Caco-2 (cell line): ENCODE results near the gene MRI1. TPM values are rescaled to one million over a fixed set of nuclear protein-coding genes. Genes with fewer than 3 reads are reported as not detected.

Source experiments
- BruUV-seq: library from RNA; stranded (reverse); fragments of 400-500 nt; replicated peaks from 2 replicates; lab custom pipeline; 2021; lab: Mats Ljungman, UMichigan
- CTCF ChIA-PET: fragments of 300-600 bp; sonication (Branson Sonifier 250); formaldehyde crosslinking; loops from one replicate; lab custom pipeline; 2022; ENCODE audit warnings: antibody characterized with exemption; lab: Charles Lee
- POLR2A ChIA-PET: fragments of 300-600 bp; sonication (Branson Sonifier 250); formaldehyde crosslinking; loops from one replicate; lab custom pipeline; 2022; ENCODE audit warnings: antibody characterized with exemption; lab: Charles Lee
- DNase-seq, 2 experiments: peaks; one replicate each; pipeline versions ENCODE4 v3.0.0 to v3.0.0-alpha.2; 2020 to 2022
- H3K27me3 ChIP-seq: replicated peaks from 2 replicates; pipeline ENCODE4 v1.6.0; 2011; ENCODE audit warnings: low read length; ENCODE audit not compliant: control insufficient read depth, insufficient read depth
- H3K36me3 ChIP-seq: 2 replicates; pipeline ENCODE4 v1.5.1; 2011; ENCODE audit warnings: low read length; ENCODE audit not compliant: control insufficient read depth, insufficient read depth
- H3K4me1 ChIP-seq: fragments of 250-450 bp; sonication (Bioruptor Pico); 2 replicates; pipeline ENCODE4 v1.5.1; 2020; ENCODE audit warnings: mild to moderate bottlenecking
- H3K4me3 ChIP-seq: 2 replicates; pipeline ENCODE4 v1.5.1; 2011; ENCODE audit warnings: low read depth, mild to moderate bottlenecking, control low read depth, low read length
- H3K9me3 ChIP-seq: fragments of 250-450 bp; sonication (Bioruptor Pico); 2 replicates; pipeline ENCODE4 v1.5.1; 2020; ENCODE audit warnings: mild to moderate bottlenecking, moderate library complexity
- H3K27ac Mint-ChIP-seq: one replicate; pipeline ENCODE4 v1.8.0; 2022; ENCODE audit warnings: mixed read lengths; ENCODE audit not compliant: unreplicated experiment
- H3K27me3 Mint-ChIP-seq: one replicate; pipeline ENCODE4 v1.8.0; 2022; ENCODE audit warnings: mixed read lengths; ENCODE audit not compliant: insufficient read depth, unreplicated experiment
- H3K36me3 Mint-ChIP-seq: one replicate; pipeline ENCODE4 v1.8.0; 2022; ENCODE audit warnings: mild to moderate bottlenecking, mixed read lengths; ENCODE audit not compliant: insufficient read depth, unreplicated experiment
- H3K4me1 Mint-ChIP-seq: one replicate; pipeline ENCODE4 v1.8.0; 2022; ENCODE audit warnings: low read depth, mixed read lengths; ENCODE audit not compliant: unreplicated experiment
- H3K4me3 Mint-ChIP-seq: one replicate; pipeline ENCODE4 v1.8.0; 2022; ENCODE audit warnings: mild to moderate bottlenecking, moderate library complexity, mixed read lengths; ENCODE audit not compliant: unreplicated experiment
- H3K9me3 Mint-ChIP-seq: one replicate; pipeline ENCODE4 v1.8.0; 2022; ENCODE audit warnings: mixed read lengths; ENCODE audit not compliant: unreplicated experiment
- intact Hi-C: fragments of 100-400 bp; cut with micrococcal nuclease; formaldehyde crosslinking; loops from one replicate; pipeline ENCODE4 v1.10.0; 2022; ENCODE audit not compliant: unreplicated experiment
- total RNA-seq: library from RNA; stranded (reverse); gene quantifications from 2 replicates; pipeline ENCODE4 v1.2.3, GENCODE V29; 2022
- TF ChIP-seq, protein P1 (sequence below), 2 experiments: fragments of 200-600 bp in 1 of 2; IDR thresholded peaks; 1 replicate in 1 of 2; 2 replicates in 1 of 2; pipeline versions ENCODE4 v1.5.1 to v1.8.0; 2011 to 2022; ENCODE audit warnings: antibody characterized with exemption in 1 of 2, control low read depth in 1 of 2, inconsistent platforms in 1 of 2, low read depth in 1 of 2, low read length in 1 of 2, mild to moderate bottlenecking in 1 of 2, moderate library complexity in 1 of 2; ENCODE audit not compliant: insufficient read depth in 1 of 2, severe bottlenecking in 1 of 2, unreplicated experiment in 1 of 2

MRI1 gene
- total RNA-seq, 1 experiment from 2014 or later = 25.7 TPM

DNA sequence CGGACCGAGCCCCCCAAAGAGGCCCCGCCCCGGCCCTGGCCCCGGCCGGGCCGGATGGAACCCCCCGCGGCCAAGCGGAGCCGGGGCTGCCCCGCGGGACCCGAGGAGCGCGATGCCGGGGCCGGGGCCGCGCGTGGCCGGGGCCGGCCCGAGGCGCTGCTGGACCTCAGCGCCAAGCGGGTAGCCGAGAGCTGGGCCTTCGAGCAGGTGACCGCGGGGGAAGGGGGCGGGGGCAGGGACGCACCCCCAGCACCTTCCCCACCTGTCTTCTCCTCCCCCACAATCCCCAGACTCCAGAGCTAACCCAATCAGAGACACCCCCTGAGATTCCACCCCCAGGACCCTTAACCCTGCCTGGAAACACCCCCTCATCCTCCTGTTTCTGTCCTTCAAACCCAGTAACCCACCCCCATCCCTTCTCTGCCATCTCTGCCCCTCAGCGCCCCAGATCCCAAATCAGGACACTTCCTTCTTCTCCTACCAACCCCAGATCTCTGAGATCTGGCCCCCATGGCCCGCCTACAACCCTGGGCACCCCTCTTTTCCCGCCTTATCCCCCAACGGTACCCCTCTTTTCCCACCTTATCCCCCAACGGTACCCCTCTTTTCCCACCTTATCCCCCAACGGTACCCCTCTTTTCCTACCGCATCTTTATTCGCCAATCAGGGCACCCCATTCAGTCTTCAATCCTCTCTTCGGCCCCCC lies 31.4 kb downstream of the MRI1 start:
- peak overlapping the region; percentile 80 for H3K4me3 ChIP-seq
- H3K27me3 ChIP-seq = no peaks in the 10 kb centered on the region
- POLR2A ChIA-PET = interaction anchor here (0.6 to 1.7 kb wide), 6 partner anchors 11 to 341 kb away, joined by 3 to 9 read pairs (median 4); partner anchors contain the start of genes ASF1B, MRI1 and PRKACA
- peak in 1 of 2 experiments; percentile 22 for DNase-seq
- TF ChIP-seq, protein P1, sequence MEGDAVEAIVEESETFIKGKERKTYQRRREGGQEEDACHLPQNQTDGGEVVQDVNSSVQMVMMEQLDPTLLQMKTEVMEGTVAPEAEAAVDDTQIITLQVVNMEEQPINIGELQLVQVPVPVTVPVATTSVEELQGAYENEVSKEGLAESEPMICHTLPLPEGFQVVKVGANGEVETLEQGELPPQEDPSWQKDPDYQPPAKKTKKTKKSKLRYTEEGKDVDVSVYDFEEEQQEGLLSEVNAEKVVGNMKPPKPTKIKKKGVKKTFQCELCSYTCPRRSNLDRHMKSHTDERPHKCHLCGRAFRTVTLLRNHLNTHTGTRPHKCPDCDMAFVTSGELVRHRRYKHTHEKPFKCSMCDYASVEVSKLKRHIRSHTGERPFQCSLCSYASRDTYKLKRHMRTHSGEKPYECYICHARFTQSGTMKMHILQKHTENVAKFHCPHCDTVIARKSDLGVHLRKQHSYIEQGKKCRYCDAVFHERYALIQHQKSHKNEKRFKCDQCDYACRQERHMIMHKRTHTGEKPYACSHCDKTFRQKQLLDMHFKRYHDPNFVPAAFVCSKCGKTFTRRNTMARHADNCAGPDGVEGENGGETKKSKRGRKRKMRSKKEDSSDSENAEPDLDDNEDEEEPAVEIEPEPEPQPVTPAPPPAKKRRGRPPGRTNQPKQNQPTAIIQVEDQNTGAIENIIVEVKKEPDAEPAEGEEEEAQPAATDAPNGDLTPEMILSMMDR (IDR thresholded peaks at IDR 0.05; ENCODE audit: insufficient read depth in 1 of 2, low read depth in 1 of 2, low read length in 1 of 2, severe bottlenecking in 1 of 2, unreplicated experiment in 1 of 2) = no peak
- H3K36me3 Mint-ChIP-seq = peaks cover 12% of the 10 kb centered on the region
- no peaks in the 10 kb centered on the region for H3K4me1 ChIP-seq
- peak overlapping the region; percentile 99 for H3K27ac Mint-ChIP-seq
- H3K4me3 Mint-ChIP-seq = peak overlapping the region; percentile 97
- no peaks in the 10 kb centered on the region for H3K36me3 ChIP-seq
- H3K27me3 Mint-ChIP-seq = no peaks in the 10 kb centered on the region
- BruUV-seq = no TSS peak
- no peaks in the 10 kb centered on the region for H3K9me3 Mint-ChIP-seq
- CTCF ChIA-PET = interaction anchor here (0.6 to 2.0 kb wide), 3 partner anchors 11 to 66 kb away, joined by 3 to 10 read pairs (median 3); no protein-coding TSS in a partner anchor
- H3K9me3 ChIP-seq = no peaks in the 10 kb centered on the region
- peaks cover 9% of the 10 kb centered on the region for H3K4me1 Mint-ChIP-seq
- intact Hi-C loops = loop anchor here (2.0 to 10.0 kb wide), 2 partner anchors 21 to 49 kb away; partner anchors contain the start of gene C19orf53

DNA sequence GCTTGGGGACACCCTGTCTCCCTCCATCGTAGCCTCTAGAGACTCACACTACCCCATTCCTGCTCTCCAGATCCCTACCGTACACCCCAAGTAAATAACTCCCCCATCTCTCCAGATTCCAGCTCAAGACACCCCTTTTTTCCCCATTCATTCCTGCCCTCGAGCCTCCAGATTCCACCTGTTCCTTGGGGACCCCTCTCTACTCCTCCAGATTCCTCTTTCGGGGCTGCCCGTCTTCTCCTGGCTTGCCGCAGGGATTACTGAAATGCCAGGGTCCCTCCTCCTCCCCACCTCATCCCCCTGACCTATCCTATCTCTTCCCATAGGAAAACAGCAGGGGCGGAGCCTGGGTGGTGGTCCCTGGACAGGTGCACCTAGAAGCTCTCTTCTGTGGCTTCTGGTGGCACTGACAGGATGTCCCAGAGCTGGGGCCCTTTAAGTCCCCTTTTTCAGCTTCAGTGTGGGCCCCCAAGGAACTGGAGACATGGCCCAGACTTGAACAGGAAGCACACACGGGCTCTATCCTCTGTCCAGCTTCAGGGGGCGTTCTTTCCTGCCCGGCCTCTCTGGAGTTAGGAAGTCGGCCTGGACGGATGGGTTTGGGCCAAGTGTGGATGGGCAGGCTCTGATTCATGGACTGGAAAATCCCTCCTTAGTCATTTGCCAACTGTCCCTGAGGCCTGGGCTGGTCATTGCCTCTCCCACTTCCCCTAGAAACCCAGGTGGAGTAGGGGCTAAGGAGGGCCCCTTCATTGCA lies 32.2 kb downstream of the MRI1 start:
- no TSS peak for BruUV-seq
- intact Hi-C loops = loop anchor here (10.0 kb wide), 1 partner anchor 48 kb away; no protein-coding TSS in a partner anchor
- Histone ChIP-seq H3K27me3 (no peaks in the 10 kb centered on the region), H3K36me3 (no peaks in the 10 kb centered on the region), H3K9me3 (no peaks in the 10 kb centered on the region), H3K4me1 (no peaks in the 10 kb centered on the region), H3K4me3 (peak overlapping the region; percentile 80)
- ChIA-PET POLR2A (interaction anchor here (0.6 kb wide), 1 partner anchor 65 kb away, joined by 4 read pairs; no protein-coding TSS in a partner anchor), CTCF (no interaction called here)
- TF ChIP-seq, protein P1 (IDR thresholded peaks at IDR 0.05; ENCODE audit: insufficient read depth in 1 of 2, low read depth in 1 of 2, low read length in 1 of 2, severe bottlenecking in 1 of 2, unreplicated experiment in 1 of 2) = no peak
- H3K27ac Mint-ChIP-seq = peak overlapping the region; percentile 72
- H3K36me3 Mint-ChIP-seq = peaks cover 12% of the 10 kb centered on the region
- peaks cover 15% of the 10 kb centered on the region for H3K4me1 Mint-ChIP-seq
- peak overlapping the region; percentile 97 for H3K4me3 Mint-ChIP-seq
- H3K9me3 Mint-ChIP-seq = no peaks in the 10 kb centered on the region
- no peaks in the 10 kb centered on the region for H3K27me3 Mint-ChIP-seq
- DNase-seq = no peak

DNA sequence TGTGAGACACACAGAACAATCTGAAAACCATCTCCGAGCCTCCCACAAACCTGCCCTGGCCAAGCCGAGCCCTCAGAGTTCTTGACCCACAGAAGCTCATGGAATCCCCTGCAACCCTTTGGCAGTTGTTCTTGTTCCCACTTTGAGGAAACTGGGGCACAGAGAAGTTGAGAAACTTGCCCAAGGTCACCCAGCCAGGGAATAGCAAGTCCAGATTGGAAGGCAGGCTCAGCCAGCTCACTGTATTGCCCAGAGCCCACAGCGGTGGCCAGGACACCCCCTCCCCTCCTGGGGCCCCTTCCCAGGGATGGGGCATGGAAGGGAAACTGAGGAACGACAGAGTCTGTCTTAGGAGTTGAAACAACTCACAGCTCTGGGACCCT lies 32.7 kb downstream of the MRI1 start:
- H3K36me3 Mint-ChIP-seq = peaks cover 12% of the 10 kb centered on the region
- CTCF ChIA-PET = no interaction called here
- TSS peak; percentile 29 for BruUV-seq
- no peak overlapping the region for H3K27ac Mint-ChIP-seq
- intact Hi-C loops = loop anchor here (10.0 kb wide), 1 partner anchor 48 kb away; no protein-coding TSS in a partner anchor
- H3K27me3 ChIP-seq = no peaks in the 10 kb centered on the region
- no peaks in the 10 kb centered on the region for H3K36me3 ChIP-seq
- H3K4me1 Mint-ChIP-seq = peaks cover 15% of the 10 kb centered on the region
- POLR2A ChIA-PET = interaction anchor here (0.6 kb wide), 1 partner anchor 65 kb away, joined by 4 read pairs; no protein-coding TSS in a partner anchor
- no peaks in the 10 kb centered on the region for H3K9me3 ChIP-seq
- H3K27me3 Mint-ChIP-seq = no peaks in the 10 kb centered on the region
- TF ChIP-seq, protein P1 (IDR thresholded peaks at IDR 0.05; ENCODE audit: insufficient read depth in 1 of 2, low read depth in 1 of 2, low read length in 1 of 2, severe bottlenecking in 1 of 2, unreplicated experiment in 1 of 2) = no peak
- no peak for DNase-seq
- H3K4me3 ChIP-seq = no peak overlapping the region
- H3K4me3 Mint-ChIP-seq = no peak overlapping the region
- no peaks in the 10 kb centered on the region for H3K9me3 Mint-ChIP-seq
- no peaks in the 10 kb centered on the region for H3K4me1 ChIP-seq
